Neural progenitor cell (in vitro differentiated cells): ENCODE data around the gene SLC17A4. TPM values are rescaled to one million over a fixed set of nuclear protein-coding genes. Genes with fewer than 3 reads are reported as not detected.

Experiments used
- DNase-seq: peaks from one replicate; pipeline ENCODE4 v3.0.0-alpha.2; 2016; ENCODE audit warnings: low spot score
- H2AFZ ChIP-seq: fragments of 200-600 bp; sonication (generic); replicated peaks from 2 replicates; pipeline ENCODE4 v1.6.1; 2016; ENCODE audit warnings: antibody characterized with exemption
- H3F3A ChIP-seq: fragments of 200-600 bp; sonication (generic); 2 replicates; pipeline ENCODE4 v1.6.1; 2016; ENCODE audit warnings: antibody characterized with exemption, low read depth
- H3K27ac ChIP-seq: fragments of 200-600 bp; sonication (generic); 2 replicates; pipeline ENCODE4 v1.5.1; 2016; ENCODE audit warnings: mild to moderate bottlenecking
- H3K27me3 ChIP-seq: fragments of 200-600 bp; sonication (generic); 2 replicates; pipeline ENCODE4 v1.6.1; 2016; ENCODE audit warnings: mild to moderate bottlenecking, moderate library complexity
- H3K36me3 ChIP-seq: fragments of 200-600 bp; sonication (generic); 2 replicates; pipeline ENCODE4 v1.5.1; 2016
- H3K4me1 ChIP-seq: fragments of 200-600 bp; sonication (generic); 2 replicates; pipeline ENCODE4 v1.6.1; 2016; ENCODE audit warnings: mixed run types
- H3K4me2 ChIP-seq: fragments of 200-600 bp; sonication (generic); 2 replicates; pipeline ENCODE4 v1.6.1; 2016
- H3K4me3 ChIP-seq: fragments of 200-600 bp; sonication (generic); 2 replicates; pipeline ENCODE4 v1.5.1; 2016
- H3K79me2 ChIP-seq: fragments of 200-600 bp; sonication (generic); 2 replicates; pipeline ENCODE4 v1.6.1; 2016; ENCODE audit warnings: low read depth
- H3K9ac ChIP-seq: fragments of 200-600 bp; sonication (generic); 2 replicates; pipeline ENCODE4 v1.6.1; 2016
- H3K9me3 ChIP-seq: fragments of 200-600 bp; sonication (generic); 2 replicates; pipeline ENCODE4 v1.5.1; 2016; ENCODE audit warnings: low read depth
- H4K20me1 ChIP-seq: fragments of 200-600 bp; sonication (generic); 2 replicates; pipeline ENCODE4 v1.6.1; 2016; ENCODE audit warnings: low read depth
- H3K27ac Mint-ChIP-seq: 3 replicates; pipeline ENCODE4 v1.8.0; 2021; ENCODE audit warnings: mixed read lengths
- H3K27me3 Mint-ChIP-seq: 2 replicates; pipeline ENCODE4 v1.8.0; 2022; ENCODE audit warnings: low read depth, mild to moderate bottlenecking, inconsistent platforms, moderate library complexity, mixed read lengths; ENCODE audit not compliant: insufficient read depth
- H3K36me3 Mint-ChIP-seq: 3 replicates; pipeline ENCODE4 v1.8.0; 2021; ENCODE audit warnings: mixed read lengths
- H3K4me1 Mint-ChIP-seq: 3 replicates; pipeline ENCODE4 v1.8.0; 2021; ENCODE audit warnings: mixed read lengths
- H3K4me3 Mint-ChIP-seq: 3 replicates; pipeline ENCODE4 v1.8.0; 2021; ENCODE audit warnings: mild to moderate bottlenecking, moderate library complexity, mixed read lengths
- H3K9me3 Mint-ChIP-seq: 3 replicates; pipeline ENCODE4 v1.8.0; 2020; ENCODE audit warnings: mixed read lengths
- CTCF ChIP-seq: fragments of 200-600 bp; sonication (generic); IDR thresholded peaks from 2 replicates; pipeline ENCODE4 v1.5.1; 2017; ENCODE audit warnings: antibody characterized with exemption, mild to moderate bottlenecking
- EZH2 ChIP-seq: fragments of 200-600 bp; sonication (generic); IDR thresholded peaks from 2 replicates; pipeline ENCODE4 v1.6.1; 2017; ENCODE audit warnings: antibody characterized with exemption, mild to moderate bottlenecking, moderate library complexity
- EZH2phosphoT487 ChIP-seq: fragments of 200-600 bp; sonication (generic); IDR thresholded peaks from 2 replicates; pipeline ENCODE4 v1.6.1; 2017; ENCODE audit warnings: antibody characterized with exemption
- total RNA-seq: library from RNA; depleted of rRNA; stranded (reverse); fragments of >200 nt; gene quantifications from 2 replicates; pipeline ENCODE4 v1.2.3, GENCODE V29; 2015; ENCODE audit warnings: low replicate concordance

The SLC17A4 gene
- total RNA-seq, 1 donor from 2014 or later = not detected

- no peaks in the 10 kb centered on the region for H3K9me3 Mint-ChIP-seq
- H3K27me3 Mint-ChIP-seq = no peaks in the 10 kb centered on the region
- Histone ChIP-seq H3K9me3 (no peaks in the 10 kb centered on the region), H4K20me1 (no peaks in the 10 kb centered on the region), H3K27me3 (no peaks in the 10 kb centered on the region), H2AFZ (no peak overlapping the region), H3K9ac (no peak overlapping the region), H3K27ac (no peak overlapping the region), H3F3A (no peaks in the 10 kb centered on the region), H3K79me2 (no peaks in the 10 kb centered on the region), H3K4me2 (no peak overlapping the region), H3K36me3 (no peaks in the 10 kb centered on the region), H3K4me1 (peaks cover 11% of the 10 kb centered on the region), H3K4me3 (no peak overlapping the region)
- no peak for DNase-seq
- no peak overlapping the region for H3K27ac Mint-ChIP-seq
- no peak for TF ChIP-seq EZH2phosphoT487
- no peak for TF ChIP-seq EZH2
- TF ChIP-seq CTCF = no peak
- H3K4me1 Mint-ChIP-seq = peaks cover 19% of the 10 kb centered on the region
- H3K4me3 Mint-ChIP-seq = no peak overlapping the region
- no peaks in the 10 kb centered on the region for H3K36me3 Mint-ChIP-seq
These were observed 38.7 kb upstream of the SLC17A4 start for GRCh38 chr6:25715794-25716193.

- no peak for TF ChIP-seq EZH2
- TF ChIP-seq CTCF = peak; percentile 78
- no peak for TF ChIP-seq EZH2phosphoT487
- H3K4me3 ChIP-seq = no peak overlapping the region
- no peak overlapping the region for H2AFZ ChIP-seq
- no peaks in the 10 kb centered on the region for H4K20me1 ChIP-seq
- Mint-ChIP-seq H3K4me1 (peaks cover 18% of the 10 kb centered on the region), H3K27ac (no peak overlapping the region), H3K4me3 (no peak overlapping the region), H3K36me3 (no peaks in the 10 kb centered on the region), H3K9me3 (no peaks in the 10 kb centered on the region), H3K27me3 (no peaks in the 10 kb centered on the region)
- no peaks in the 10 kb centered on the region for H3K79me2 ChIP-seq
- H3K9ac ChIP-seq = no peak overlapping the region
- H3K9me3 ChIP-seq = no peaks in the 10 kb centered on the region
- H3F3A ChIP-seq = no peaks in the 10 kb centered on the region
- no peaks in the 10 kb centered on the region for H3K36me3 ChIP-seq
- H3K4me1 ChIP-seq = peaks cover 11% of the 10 kb centered on the region
- no peaks in the 10 kb centered on the region for H3K27me3 ChIP-seq
- no peak overlapping the region for H3K4me2 ChIP-seq
- H3K27ac ChIP-seq = no peak overlapping the region
- DNase-seq = peak; percentile 38
These were observed 36.4 kb upstream of the SLC17A4 start for GRCh38 chr6:25717866-25718740.

GRCh38 chr6:25726122-25726911, 28.2 kb upstream of the SLC17A4 start:
- Histone ChIP-seq H3K9me3 (no peaks in the 10 kb centered on the region), H3K4me1 (no peaks in the 10 kb centered on the region), H3K9ac (no peak overlapping the region), H4K20me1 (no peaks in the 10 kb centered on the region), H3K79me2 (no peaks in the 10 kb centered on the region), H3K36me3 (no peaks in the 10 kb centered on the region), H2AFZ (no peak overlapping the region), H3K4me2 (no peak overlapping the region), H3K27me3 (no peaks in the 10 kb centered on the region), H3F3A (no peaks in the 10 kb centered on the region), H3K27ac (no peak overlapping the region), H3K4me3 (no peak overlapping the region)
- no peak for TF ChIP-seq EZH2phosphoT487
- TF ChIP-seq EZH2 = no peak
- no peak for TF ChIP-seq CTCF
- peaks cover 6% of the 10 kb centered on the region for H3K9me3 Mint-ChIP-seq
- H3K36me3 Mint-ChIP-seq = no peaks in the 10 kb centered on the region
- no peak for DNase-seq
- no peak overlapping the region for H3K27ac Mint-ChIP-seq
- peaks cover 3% of the 10 kb centered on the region for H3K27me3 Mint-ChIP-seq
- no peaks in the 10 kb centered on the region for H3K4me1 Mint-ChIP-seq
- H3K4me3 Mint-ChIP-seq = no peak overlapping the region
